GM12878 (cell line): Measurements from ENCODE around the gene P4HA3. TPM values are rescaled to one million over a fixed set of nuclear protein-coding genes. Genes with fewer than 3 reads are reported as not detected.

ENCODE experiments used
- ATAC-seq: fragments of 200-7000 bp; cut with Tn5 transposase; 3 replicates; pipeline ENCODE4 v1.9.1; 2020; ENCODE audit warnings: mild to moderate bottlenecking, moderate library complexity
- BruUV-seq: library from RNA; stranded (reverse); fragments of 400-500 nt; replicated peaks from 2 replicates; lab custom pipeline; 2021; lab: Mats Ljungman, UMichigan
- CTCF ChIA-PET: fragments of 300-600 bp; sonication (Branson Sonifier 250); formaldehyde crosslinking; extraction: SDS; loops from one replicate; lab custom pipeline; 2021; ENCODE audit warnings: inconsistent platforms; lab: Yijun Ruan, JAX
- POLR2A ChIA-PET: fragments of 350-600 bp; formaldehyde crosslinking; extraction: SDS; loops from one replicate; lab custom pipeline; 2021; ENCODE audit warnings: inconsistent platforms; lab: Charles Lee
- RAD21 ChIA-PET: fragments of 300-600 bp; sonication (Branson Sonifier 250); formaldehyde crosslinking; loops from one replicate; lab custom pipeline; 2023; ENCODE audit warnings: antibody characterized with exemption; ENCODE audit not compliant: unreplicated experiment; lab: Charles Lee
- SMC1A ChIA-PET: fragments of 300-600 bp; sonication (Branson Sonifier 250); formaldehyde crosslinking; loops from one replicate; lab custom pipeline; 2023; ENCODE audit not compliant: unreplicated experiment, uncharacterized antibody; lab: Charles Lee
- DNase-seq: peaks from one replicate; pipeline ENCODE4 v3.0.0-alpha.2; 2011; ENCODE audit warnings: low read depth, low spot score
- FAIRE-seq: peaks from 3 replicates; lab custom pipeline; 2011; peaks lifted over from hg19 to GRCh38; lab: Jason Lieb, UNC
- H2AFZ ChIP-seq: 2 replicates; pipeline ENCODE4 v1.6.0; 2011; ENCODE audit warnings: low read depth, low read length, control low read depth; ENCODE audit not compliant: control insufficient read depth
- H3K27ac ChIP-seq: 2 replicates; pipeline ENCODE4 v1.5.1; 2011; ENCODE audit warnings: control low read depth; ENCODE audit not compliant: control insufficient read depth, insufficient read depth
- H3K27me3 ChIP-seq, 2 experiments: replicated peaks in 1 of 2; 2 replicates each; pipeline versions ENCODE4 v1.6.0 to v1.6.1; 2011; ENCODE audit warnings: low read length in 1 of 2; ENCODE audit not compliant: control insufficient read depth in 2 of 2, insufficient read depth in 2 of 2
- H3K36me3 ChIP-seq, 2 experiments: 2 replicates each; pipeline ENCODE4 v1.5.1; 2011; ENCODE audit warnings: low read length in 1 of 2; ENCODE audit not compliant: control insufficient read depth in 2 of 2, insufficient read depth in 2 of 2
- H3K4me1 ChIP-seq: 2 replicates; pipeline ENCODE4 v1.6.1; 2011; ENCODE audit warnings: mild to moderate bottlenecking, low read length, moderate library complexity, mixed read lengths; ENCODE audit not compliant: control insufficient read depth, insufficient read depth
- H3K4me2 ChIP-seq: 2 replicates; pipeline ENCODE4 v1.6.0; 2011; ENCODE audit warnings: control low read depth; ENCODE audit not compliant: control insufficient read depth, insufficient read depth
- H3K4me3 ChIP-seq: fragments of 200-600 bp; sonication (generic); 2 replicates; pipeline ENCODE4 v1.5.1; 2016
- H3K79me2 ChIP-seq: 2 replicates; pipeline ENCODE4 v1.6.0; 2011; ENCODE audit warnings: low read length; ENCODE audit not compliant: control insufficient read depth, insufficient read depth
- H3K9ac ChIP-seq: 2 replicates; pipeline ENCODE4 v1.8.0; 2011; ENCODE audit warnings: low read length, control low read depth, mixed read lengths; ENCODE audit not compliant: control insufficient read depth, insufficient read depth
- H3K9me3 ChIP-seq: replicated peaks from 3 replicates; pipeline ENCODE4 v1.5.1; 2011; ENCODE audit warnings: mild to moderate bottlenecking, low read length; ENCODE audit not compliant: control insufficient read depth, insufficient read depth
- H4K20me1 ChIP-seq: 2 replicates; pipeline ENCODE4 v1.6.0; 2011; ENCODE audit not compliant: control insufficient read depth, insufficient read depth
- BRCA1 ChIP-seq: IDR thresholded peaks from 2 replicates; pipeline ENCODE4 v1.6.1; 2011; ENCODE audit warnings: low read depth, low read length, improper control_type of control experiment
- CTCF ChIP-seq, 3 experiments: IDR thresholded peaks in 2 of 3; conservative IDR thresholded peaks in 1 of 3; 2 replicates each; pipeline ENCODE4 v1.5.1; 2011; ENCODE audit warnings: low read depth in 3 of 3, low read length in 3 of 3, mild to moderate bottlenecking in 3 of 3, control low read depth in 2 of 3, moderate library complexity in 2 of 3, inconsistent platforms in 1 of 3, mixed read lengths in 1 of 3; ENCODE audit not compliant: control insufficient read depth in 2 of 3, insufficient read depth in 1 of 3; ENCODE audit errors: extremely low read depth in 1 of 3
- MEF2A ChIP-seq: IDR thresholded peaks from 2 replicates; pipeline ENCODE4 v1.6.1; 2011; ENCODE audit warnings: low read depth, mild to moderate bottlenecking, low read length, moderate library complexity; ENCODE audit not compliant: insufficient read depth
- NFYB ChIP-seq: IDR thresholded peaks from 2 replicates; pipeline ENCODE4 v1.6.1; 2011; ENCODE audit warnings: low read depth, mild to moderate bottlenecking, low read length, improper control_type of control experiment, moderate library complexity; ENCODE audit not compliant: insufficient read depth
- RAD21 ChIP-seq: IDR thresholded peaks from 2 replicates; pipeline ENCODE4 v1.6.1; 2011; ENCODE audit warnings: mild to moderate bottlenecking, low read depth, low read length, moderate library complexity; ENCODE audit not compliant: insufficient read depth
- TCF12 ChIP-seq: IDR thresholded peaks from 2 replicates; pipeline ENCODE4 v1.6.1; 2011; ENCODE audit warnings: low read depth, mild to moderate bottlenecking, low read length
- USF2 ChIP-seq: IDR thresholded peaks from 2 replicates; pipeline ENCODE4 v1.6.1; 2011; ENCODE audit warnings: low read depth, low read length, improper control_type of control experiment, borderline replicate concordance
- ZNF384 ChIP-seq: IDR thresholded peaks from 2 replicates; pipeline ENCODE4 v1.6.1; 2012; ENCODE audit warnings: low read depth, mild to moderate bottlenecking, low read length, improper control_type of control experiment, borderline replicate concordance
- WGBS: methylation state at CpG from one replicate; pipeline ENCODE4 v1.1.6; 2016; ENCODE audit warnings: low lambda C conversion rate; ENCODE audit not compliant: insufficient replicate concordance, insufficient coverage; ENCODE audit errors: missing lambda C conversion rate; 5-methylcytosine and 5-hydroxymethylcytosine counted together
- in situ Hi-C: fragments of 300-500 bp; cut with MboI; formaldehyde crosslinking; loops from 9 replicates; pipeline ENCODE4 v1.14.3; 2018; ENCODE audit warnings: mixed read lengths
- intact Hi-C: fragments of 100-400 bp; cut with micrococcal nuclease; formaldehyde crosslinking; loops from one replicate; pipeline ENCODE4 v1.14.2; 2022; ENCODE audit not compliant: unreplicated experiment
- polyA plus RNA-seq, 11 experiments: library from polyadenylated mRNA; depleted of rRNA in 4 of 11; unstranded in 6 of 11; stranded (reverse) in 5 of 11; fragments of >200 nt; fragmentation: Nextera tagmentation in 4 of 11; fragmentation: Illumina TruSeq in 1 of 11; extraction: Ambion mirVana in 4 of 11; extraction: Trizol in 1 of 11; gene quantifications; 1 replicate in 1 of 11; 2 replicates in 10 of 11; pipeline versions ENCODE4 v1.2.1 to v1.2.3, GENCODE V29; 2011 to 2016; ENCODE audit warnings: inconsistent platforms in 2 of 11, missing spikeins in 2 of 11, low read depth in 1 of 11
- total RNA-seq, 4 experiments: library from RNA; depleted of rRNA in 3 of 4; stranded (reverse); fragments of >200 nt in 3 of 4; fragmentation: Illumina TruSeq in 1 of 4; extraction: Trizol in 1 of 4; gene quantifications; 2 replicates each; pipeline versions ENCODE4 v1.2.1 to v1.2.3, GENCODE V29; 2013 to 2021
- TF ChIP-seq, protein P1 (sequence below): fragments of 450-650 bp; IDR thresholded peaks from 2 replicates; pipeline ENCODE4 v1.6.1; 2017; ENCODE audit warnings: mild to moderate bottlenecking, moderate library complexity

P4HA3 gene
- total and polyA plus RNA-seq, 10 of the 15 experiments (the other 5 are each of a cell fraction or from before 2014, with no cell fraction given): 0.08 TPM; not detected in 9

DNA sequence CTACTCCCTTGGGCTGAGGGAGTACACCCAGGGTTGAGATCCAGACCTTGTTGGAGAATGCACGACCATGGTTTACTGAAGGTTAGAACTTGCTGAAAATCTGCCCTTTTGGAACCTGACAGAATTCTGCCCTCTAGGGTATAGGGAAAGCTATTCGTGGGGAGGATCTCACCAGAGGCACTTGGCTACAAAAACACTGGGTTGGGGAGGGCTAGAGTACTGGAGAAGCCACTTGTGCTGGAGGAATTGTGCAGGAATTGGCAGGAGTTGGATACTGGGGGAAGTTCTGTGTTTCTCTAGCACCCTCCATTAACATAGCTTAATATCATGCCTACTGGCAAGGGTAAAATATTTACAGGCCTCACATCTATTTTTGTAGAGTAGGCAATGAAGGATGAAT lies 84.5 kb downstream of the P4HA3 start:
- Histone ChIP-seq H3K79me2 (no peaks in the 10 kb centered on the region), H3K27me3 (no peaks in the 10 kb centered on the region), H3K27ac (no peak overlapping the region), H3K4me1 (no peaks in the 10 kb centered on the region), H2AFZ (no peak overlapping the region), H3K9ac (no peak overlapping the region), H4K20me1 (no peaks in the 10 kb centered on the region), H3K36me3 (peaks cover 0 to 3% of the 10 kb centered on the region in 2 experiments; a peak in 1 of 4 replicates), H3K4me2 (no peak overlapping the region), H3K4me3 (no peak overlapping the region), H3K9me3 (peaks cover 2% of the 10 kb centered on the region; the same call in 2 of the 3 replicates)
- ChIA-PET POLR2A (interaction anchor here (0.5 kb wide), 2 partner anchors 12 to 122 kb away, joined by 3 to 4 read pairs; no protein-coding TSS in a partner anchor), RAD21 (no interaction called here), SMC1A (interaction anchor here (1.7 kb wide), 1 partner anchor 29 kb away, joined by 3 read pairs; no protein-coding TSS in a partner anchor), CTCF (no interaction called here)
- DNase-seq (no peak), FAIRE-seq (no peak), ATAC-seq (no peak; the same call in 2 of the 3 replicates)
- TF ChIP-seq CTCF (IDR thresholded peaks at IDR 0.05 in 2 of 3, conservative IDR thresholded peaks at IDR 0.05 in 1 of 3; ENCODE audit: control insufficient read depth in 2 of 3, extremely low read depth in 1 of 3, insufficient read depth in 1 of 3, low read depth in 3 of 3, low read length in 3 of 3) (peak in 1 of 3 experiments; percentile 15; a peak in 1 of 6 replicates), RAD21 (no peak)
- in situ Hi-C loops: no loop called here
- intact Hi-C loops: no loop called here
- no TSS peak for BruUV-seq
- WGBS: 97% methylated on average over 2 of the region's 2 CpGs

DNA sequence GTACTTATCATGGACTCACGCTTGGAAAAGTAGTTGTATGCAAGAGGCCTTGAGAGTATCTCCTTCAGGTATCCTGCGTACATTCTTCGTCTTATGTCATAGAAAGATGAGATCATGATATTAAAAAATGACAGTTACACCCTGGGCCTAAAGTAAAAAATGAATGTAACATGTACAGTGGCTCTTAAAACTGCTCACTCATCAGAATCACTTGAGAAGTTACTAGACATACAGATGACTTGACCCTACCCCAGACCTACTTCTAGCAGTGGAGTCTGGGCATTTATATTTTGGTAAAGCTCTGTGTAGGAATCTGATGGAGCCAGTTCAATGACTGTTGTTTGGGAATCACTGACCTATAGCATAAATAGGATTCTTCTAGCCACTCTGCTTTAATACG lies 85.9 kb downstream of the P4HA3 start:
- H3K27ac ChIP-seq: no peak overlapping the region
- ChIA-PET SMC1A (no interaction called here), POLR2A (no interaction called here), CTCF (no interaction called here), RAD21 (interaction anchor here (0.6 kb wide), 1 partner anchor 380 kb away, joined by 4 read pairs; no protein-coding TSS in a partner anchor)
- intact Hi-C loops (no loop called here), in situ Hi-C loops (no loop called here)
- DNase-seq: no peak
- 96% methylated on average over 4 of the region's 4 CpGs for WGBS
- no peak for ATAC-seq
- H4K20me1 ChIP-seq: no peaks in the 10 kb centered on the region
- H2AFZ ChIP-seq: no peak overlapping the region
- FAIRE-seq: no peak
- no peak overlapping the region for H3K4me2 ChIP-seq
- no peaks in the 10 kb centered on the region for H3K4me1 ChIP-seq
- peaks cover 2% of the 10 kb centered on the region; the same call in 2 of the 3 replicates for H3K9me3 ChIP-seq
- no peak overlapping the region for H3K4me3 ChIP-seq
- no peaks in the 10 kb centered on the region for H3K27me3 ChIP-seq
- 0 out of 4 replicates have a peak, but pooled peaks cover 0 to 3% of the 10 kb centered on the region in 2 experiments for H3K36me3 ChIP-seq
- H3K9ac ChIP-seq: no peak overlapping the region
- no TSS peak for BruUV-seq
- H3K79me2 ChIP-seq: no peaks in the 10 kb centered on the region
- no peak for TF ChIP-seq MEF2A
- no peak for TF ChIP-seq BRCA1
- no peak for TF ChIP-seq USF2
- TF ChIP-seq TCF12: no peak
- TF ChIP-seq ZNF384: no peak
- TF ChIP-seq, protein P1, sequence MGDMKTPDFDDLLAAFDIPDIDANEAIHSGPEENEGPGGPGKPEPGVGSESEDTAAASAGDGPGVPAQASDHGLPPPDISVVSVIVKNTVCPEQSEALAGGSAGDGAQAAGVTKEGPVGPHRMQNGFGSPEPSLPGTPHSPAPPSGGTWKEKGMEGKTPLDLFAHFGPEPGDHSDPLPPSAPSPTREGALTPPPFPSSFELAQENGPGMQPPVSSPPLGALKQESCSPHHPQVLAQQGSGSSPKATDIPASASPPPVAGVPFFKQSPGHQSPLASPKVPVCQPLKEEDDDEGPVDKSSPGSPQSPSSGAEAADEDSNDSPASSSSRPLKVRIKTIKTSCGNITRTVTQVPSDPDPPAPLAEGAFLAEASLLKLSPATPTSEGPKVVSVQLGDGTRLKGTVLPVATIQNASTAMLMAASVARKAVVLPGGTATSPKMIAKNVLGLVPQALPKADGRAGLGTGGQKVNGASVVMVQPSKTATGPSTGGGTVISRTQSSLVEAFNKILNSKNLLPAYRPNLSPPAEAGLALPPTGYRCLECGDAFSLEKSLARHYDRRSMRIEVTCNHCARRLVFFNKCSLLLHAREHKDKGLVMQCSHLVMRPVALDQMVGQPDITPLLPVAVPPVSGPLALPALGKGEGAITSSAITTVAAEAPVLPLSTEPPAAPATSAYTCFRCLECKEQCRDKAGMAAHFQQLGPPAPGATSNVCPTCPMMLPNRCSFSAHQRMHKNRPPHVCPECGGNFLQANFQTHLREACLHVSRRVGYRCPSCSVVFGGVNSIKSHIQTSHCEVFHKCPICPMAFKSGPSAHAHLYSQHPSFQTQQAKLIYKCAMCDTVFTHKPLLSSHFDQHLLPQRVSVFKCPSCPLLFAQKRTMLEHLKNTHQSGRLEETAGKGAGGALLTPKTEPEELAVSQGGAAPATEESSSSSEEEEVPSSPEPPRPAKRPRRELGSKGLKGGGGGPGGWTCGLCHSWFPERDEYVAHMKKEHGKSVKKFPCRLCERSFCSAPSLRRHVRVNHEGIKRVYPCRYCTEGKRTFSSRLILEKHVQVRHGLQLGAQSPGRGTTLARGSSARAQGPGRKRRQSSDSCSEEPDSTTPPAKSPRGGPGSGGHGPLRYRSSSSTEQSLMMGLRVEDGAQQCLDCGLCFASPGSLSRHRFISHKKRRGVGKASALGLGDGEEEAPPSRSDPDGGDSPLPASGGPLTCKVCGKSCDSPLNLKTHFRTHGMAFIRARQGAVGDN: no peak
- TF ChIP-seq NFYB: no peak
